ENCODE measurements around the gene TMPRSS5.

- TF ChIP-seq YY1 (IDR thresholded peaks at IDR 0.05; ENCODE audit: insufficient read depth, insufficient read length) (no peak), ZNF274 (IDR thresholded peaks at IDR 0.05; ENCODE audit: low read depth, low read length) (no peak)
Observed at GRCh38 chr11:113638376-113638775, 67.7 kb downstream of the TMPRSS5 start.

Measured in NT2/D1 (cell line).